ENCODE results near the gene FAM200A.
A peak's percentile ranks its signal among the peaks of the same experiment; 100 is the strongest.
"Not testable (repeated sequence)": the region's sequence is repeated elsewhere in the genome, so short reads cannot be mapped to it uniquely, and the experiment has no call there.

The FAM200A gene

GRCh38 chr7:99594948-99595745, 43.2 kb upstream of the FAM200A start:
- H3K4me2 ChIP-seq, result no peak overlapping the region
- H3K4me1 ChIP-seq (ENCODE audit: low read depth, poor library complexity, severe bottlenecking), result no peaks in the 10 kb centered on the region
- TF ChIP-seq CTCF (conservative IDR thresholded peaks at IDR 0.05; ENCODE audit: low read depth, low read length), result no peak

GRCh38 chr7:99588868-99589267, 37.0 kb upstream of the FAM200A start:
- no peak for TF ChIP-seq CTCF (conservative IDR thresholded peaks at IDR 0.05; ENCODE audit: low read depth, low read length)
- no peak overlapping the region for H3K27ac ChIP-seq
- H3K9ac ChIP-seq, result no peak overlapping the region

More at GRCh38 chr7:99594948-99595745, 43.2 kb upstream of the FAM200A start:
- Histone ChIP-seq H3K79me2 (ENCODE audit: insufficient read depth, low read depth) (no peaks in the 10 kb centered on the region), H4K20me1 (ENCODE audit: insufficient read depth) (no peaks in the 10 kb centered on the region), H2AFZ (ENCODE audit: low read depth) (no peak overlapping the region), H3K27me3 (ENCODE audit: insufficient read depth, low read depth) (no peaks in the 10 kb centered on the region), H3K36me3 (ENCODE audit: insufficient read depth) (no peaks in the 10 kb centered on the region), H3K9ac (no peak overlapping the region), H3K27ac (no peak overlapping the region), H3K4me3 (IDR thresholded peaks at IDR 0.05; ENCODE audit: insufficient read depth, low read depth, low read length) (no peak overlapping the region)

GRCh38 chr7:99580778-99581332, 28.9 kb upstream of the FAM200A start:
- H3K9ac ChIP-seq, result peak overlapping the region; percentile 58; the same call in 1 of the 2 replicates
- not testable (repeated sequence) for H3K79me2 ChIP-seq (ENCODE audit: insufficient read depth, low read depth); H4K20me1 ChIP-seq (ENCODE audit: insufficient read depth); H3K27me3 ChIP-seq (ENCODE audit: insufficient read depth, low read depth); H3K4me3 ChIP-seq (IDR thresholded peaks at IDR 0.05; ENCODE audit: insufficient read depth, low read depth, low read length); H3K36me3 ChIP-seq (ENCODE audit: insufficient read depth); H3K4me2 ChIP-seq
- H3K4me1 ChIP-seq (ENCODE audit: low read depth, poor library complexity, severe bottlenecking), result peaks cover 47% of the 10 kb centered on the region
- peak overlapping the region; percentile 81; the same call in 1 of the 2 replicates for H3K27ac ChIP-seq
- peak overlapping the region; percentile 68; the same call in 1 of the 2 replicates for H2AFZ ChIP-seq (ENCODE audit: low read depth)

More at GRCh38 chr7:99588868-99589267, 37.0 kb upstream of the FAM200A start:
- H3K27me3 ChIP-seq (ENCODE audit: insufficient read depth, low read depth), result no peaks in the 10 kb centered on the region
- H3K79me2 ChIP-seq (ENCODE audit: insufficient read depth, low read depth), result no peaks in the 10 kb centered on the region
- no peaks in the 10 kb centered on the region for H4K20me1 ChIP-seq (ENCODE audit: insufficient read depth)
- no peak overlapping the region for H2AFZ ChIP-seq (ENCODE audit: low read depth)
- no peaks in the 10 kb centered on the region for H3K4me1 ChIP-seq (ENCODE audit: low read depth, poor library complexity, severe bottlenecking)
- H3K36me3 ChIP-seq (ENCODE audit: insufficient read depth), result no peaks in the 10 kb centered on the region
- H3K4me3 ChIP-seq (IDR thresholded peaks at IDR 0.05; ENCODE audit: insufficient read depth, low read depth, low read length), result no peak overlapping the region
- no peak overlapping the region for H3K4me2 ChIP-seq

GRCh38 chr7:99579956-99580777, 28.3 kb upstream of the FAM200A start:
- peak overlapping the region; percentile 58 for H3K9ac ChIP-seq
- no peaks in the 10 kb centered on the region for H3K79me2 ChIP-seq (ENCODE audit: insufficient read depth, low read depth)
- no peaks in the 10 kb centered on the region for H3K27me3 ChIP-seq (ENCODE audit: insufficient read depth, low read depth)
- H3K36me3 ChIP-seq (ENCODE audit: insufficient read depth), result no peaks in the 10 kb centered on the region
- peaks cover 47% of the 10 kb centered on the region for H3K4me1 ChIP-seq (ENCODE audit: low read depth, poor library complexity, severe bottlenecking)
- H3K4me3 ChIP-seq (IDR thresholded peaks at IDR 0.05; ENCODE audit: insufficient read depth, low read depth, low read length), result no peak overlapping the region
- no peaks in the 10 kb centered on the region for H4K20me1 ChIP-seq (ENCODE audit: insufficient read depth)
- peak overlapping the region; percentile 68 for H2AFZ ChIP-seq (ENCODE audit: low read depth)
- peak overlapping the region; percentile 81 for H3K27ac ChIP-seq
- H3K4me2 ChIP-seq, result peak overlapping the region; percentile 97
- peak; percentile 26; the same call in 1 of the 2 replicates for TF ChIP-seq CTCF (conservative IDR thresholded peaks at IDR 0.05; ENCODE audit: low read depth, low read length)
